ENCODE data around the gene C8B. TPM values are rescaled to one million over a fixed set of nuclear protein-coding genes. Genes with fewer than 3 reads are reported as not detected.

The C8B gene
- total RNA-seq, 1 experiment from 2014 or later, result not detected

GRCh38 chr1:56908619-56909221 is 57.1 kb downstream of the C8B start:
- Histone ChIP-seq H3K27me3 (0 out of 2 replicates have a peak, but pooled peaks cover 3% of the 10 kb centered on the region), H3K27ac (no peak overlapping the region), H3K9me3 (replicated peaks) (no peaks in the 10 kb centered on the region), H3K4me1 (no peaks in the 10 kb centered on the region), H3K4me3 (no peak overlapping the region), H3K36me3 (no peaks in the 10 kb centered on the region)
- no peak for DNase-seq

GRCh38 chr1:56905667-56906066 is 60.1 kb downstream of the C8B start:
- no peaks in the 10 kb centered on the region for H3K9me3 ChIP-seq (replicated peaks)
- H3K4me3 ChIP-seq, result no peak overlapping the region
- H3K27ac ChIP-seq, result no peak overlapping the region
- H3K4me1 ChIP-seq, result no peaks in the 10 kb centered on the region
- DNase-seq, result no peak
- H3K27me3 ChIP-seq, result no peaks in the 10 kb centered on the region
- H3K36me3 ChIP-seq, result no peaks in the 10 kb centered on the region

GRCh38 chr1:56904663-56905397 is 61.0 kb downstream of the C8B start:
- no peaks in the 10 kb centered on the region for H3K36me3 ChIP-seq
- H3K27ac ChIP-seq, result no peak overlapping the region
- no peak overlapping the region for H3K4me3 ChIP-seq
- DNase-seq, result no peak
- no peaks in the 10 kb centered on the region for H3K9me3 ChIP-seq (replicated peaks)
- H3K27me3 ChIP-seq, result no peaks in the 10 kb centered on the region
- no peaks in the 10 kb centered on the region for H3K4me1 ChIP-seq

GRCh38 chr1:56903778-56904177 is 62.0 kb downstream of the C8B start:
- Histone ChIP-seq H3K36me3 (no peaks in the 10 kb centered on the region), H3K4me1 (no peaks in the 10 kb centered on the region), H3K27ac (no peak overlapping the region), H3K9me3 (replicated peaks) (no peaks in the 10 kb centered on the region), H3K4me3 (no peak overlapping the region), H3K27me3 (no peaks in the 10 kb centered on the region)
- no peak for DNase-seq

GRCh38 chr1:56901716-56902115 is 64.1 kb downstream of the C8B start:
- H3K4me1 ChIP-seq, result no peaks in the 10 kb centered on the region
- no peak overlapping the region for H3K4me3 ChIP-seq
- no peak overlapping the region for H3K27ac ChIP-seq
- H3K27me3 ChIP-seq, result no peaks in the 10 kb centered on the region
- H3K9me3 ChIP-seq (replicated peaks), result no peaks in the 10 kb centered on the region
- DNase-seq, result no peak
- H3K36me3 ChIP-seq, result no peaks in the 10 kb centered on the region

GRCh38 chr1:56898879-56899278 is 66.9 kb downstream of the C8B start:
- no peaks in the 10 kb centered on the region for H3K4me1 ChIP-seq
- no peak overlapping the region for H3K4me3 ChIP-seq
- H3K27me3 ChIP-seq, result no peaks in the 10 kb centered on the region; the same call in 1 of the 2 replicates
- H3K27ac ChIP-seq, result no peak overlapping the region
- no peaks in the 10 kb centered on the region for H3K36me3 ChIP-seq
- H3K9me3 ChIP-seq (replicated peaks), result no peaks in the 10 kb centered on the region
- DNase-seq, result no peak

- Histone ChIP-seq H3K27ac (no peak overlapping the region), H3K36me3 (no peaks in the 10 kb centered on the region), H3K27me3 (no peaks in the 10 kb centered on the region; the same call in 1 of the 2 replicates), H3K4me3 (no peak overlapping the region), H3K9me3 (replicated peaks) (no peaks in the 10 kb centered on the region), H3K4me1 (no peaks in the 10 kb centered on the region)
- no peak for DNase-seq
These were observed 67.8 kb downstream of the C8B start for GRCh38 chr1:56898005-56898373.

- Histone ChIP-seq H3K27ac (no peak overlapping the region), H3K4me1 (no peaks in the 10 kb centered on the region), H3K27me3 (no peaks in the 10 kb centered on the region; the same call in 1 of the 2 replicates), H3K9me3 (replicated peaks) (no peaks in the 10 kb centered on the region), H3K36me3 (no peaks in the 10 kb centered on the region), H3K4me3 (no peak overlapping the region)
- no peak for DNase-seq
These were observed 68.4 kb downstream of the C8B start for GRCh38 chr1:56897150-56898004.

GRCh38 chr1:56894014-56894413 is 71.8 kb downstream of the C8B start:
- H3K27ac ChIP-seq, result no peak overlapping the region
- H3K36me3 ChIP-seq, result no peaks in the 10 kb centered on the region
- no peaks in the 10 kb centered on the region for H3K4me1 ChIP-seq
- H3K9me3 ChIP-seq (replicated peaks), result no peaks in the 10 kb centered on the region
- no peak overlapping the region for H3K4me3 ChIP-seq
- peaks cover 6% of the 10 kb centered on the region for H3K27me3 ChIP-seq
- no peak for DNase-seq

GRCh38 chr1:56890229-56890628 is 75.6 kb downstream of the C8B start:
- H3K36me3 ChIP-seq, result no peaks in the 10 kb centered on the region
- no peaks in the 10 kb centered on the region for H3K4me1 ChIP-seq
- peaks cover 6% of the 10 kb centered on the region; the same call in 1 of the 2 replicates for H3K27me3 ChIP-seq
- H3K27ac ChIP-seq, result no peak overlapping the region
- no peak overlapping the region for H3K4me3 ChIP-seq
- DNase-seq, result no peak
- no peaks in the 10 kb centered on the region; the same call in 1 of the 2 replicates for H3K9me3 ChIP-seq (replicated peaks)

GRCh38 chr1:56881417-56881816 is 84.4 kb downstream of the C8B start:
- no peaks in the 10 kb centered on the region for H3K27me3 ChIP-seq
- H3K4me3 ChIP-seq, result no peak overlapping the region
- no peak overlapping the region for H3K27ac ChIP-seq
- no peak for DNase-seq
- no peaks in the 10 kb centered on the region for H3K4me1 ChIP-seq
- H3K9me3 ChIP-seq (replicated peaks), result no peaks in the 10 kb centered on the region
- no peaks in the 10 kb centered on the region for H3K36me3 ChIP-seq

- H3K27me3 ChIP-seq, result no peaks in the 10 kb centered on the region
- H3K4me1 ChIP-seq, result no peaks in the 10 kb centered on the region
These were observed 85.0 kb downstream of the C8B start for GRCh38 chr1:56880774-56881173.

More at GRCh38 chr1:56880774-56881173, 85.0 kb downstream of the C8B start:
- Histone ChIP-seq H3K4me3 (no peak overlapping the region), H3K36me3 (no peaks in the 10 kb centered on the region), H3K27ac (no peak overlapping the region), H3K9me3 (replicated peaks) (no peaks in the 10 kb centered on the region)
- no peak for DNase-seq

All from SJCRH30 (cell line).